ENCODE measurements around the gene CBY1. TPM values are rescaled to one million over a fixed set of nuclear protein-coding genes. Genes with fewer than 3 reads are reported as not detected.
A peak's percentile ranks its signal among the peaks of the same experiment; 100 is the strongest.
"Not testable (repeated sequence)": the region's sequence is repeated elsewhere in the genome, so short reads cannot be mapped to it uniquely, and the experiment has no call there.

CBY1 gene
- total RNA-seq, 6 experiments from 2014 or later = 21.9 to 32.4 (median 25.9) TPM

- Mint-ChIP-seq H3K9me3 (no peaks in the 10 kb centered on the region), H3K4me3 (no peak overlapping the region), H3K4me1 (ENCODE audit: low read depth) (peaks cover 4% of the 10 kb centered on the region; the same call in 1 of the 2 replicates), H3K27ac (no peak overlapping the region), H3K36me3 (ENCODE audit: low read depth) (peaks cover 9% of the 10 kb centered on the region; the same call in 1 of the 2 replicates), H3K27me3 (ENCODE audit: insufficient read depth) (no peaks in the 10 kb centered on the region; the same call in 1 of the 2 replicates)
- no peak for TF ChIP-seq CTCF (IDR thresholded peaks at IDR 0.05)
- DNase-seq = no peak
Measured at GRCh38 chr22:38612217-38613006, 44.0 kb upstream of the CBY1 start.

- H3K27me3 Mint-ChIP-seq (ENCODE audit: insufficient read depth) = no peaks in the 10 kb centered on the region; the same call in 1 of the 2 replicates
- H3K4me1 Mint-ChIP-seq (ENCODE audit: low read depth) = peaks cover 4% of the 10 kb centered on the region; the same call in 1 of the 2 replicates
- no peak overlapping the region for H3K4me3 Mint-ChIP-seq
- peaks cover 18% of the 10 kb centered on the region for H3K36me3 Mint-ChIP-seq (ENCODE audit: low read depth)
- TF ChIP-seq CTCF (IDR thresholded peaks at IDR 0.05) = no peak
- H3K9me3 Mint-ChIP-seq = peaks cover 8% of the 10 kb centered on the region; the same call in 1 of the 2 replicates
- H3K27ac Mint-ChIP-seq = no peak overlapping the region
- DNase-seq = no peak
Measured at GRCh38 chr22:38613588-38613987, 42.9 kb upstream of the CBY1 start.

- Mint-ChIP-seq H3K36me3 (ENCODE audit: low read depth) (peaks cover 23% of the 10 kb centered on the region), H3K27ac (no peak overlapping the region), H3K4me3 (no peak overlapping the region), H3K4me1 (ENCODE audit: low read depth) (peaks cover 4% of the 10 kb centered on the region; the same call in 1 of the 2 replicates), H3K9me3 (peaks cover 8% of the 10 kb centered on the region; the same call in 1 of the 2 replicates), H3K27me3 (ENCODE audit: insufficient read depth) (no peaks in the 10 kb centered on the region; the same call in 1 of the 2 replicates)
- no peak for TF ChIP-seq CTCF (IDR thresholded peaks at IDR 0.05)
- DNase-seq = peak; percentile 12
Measured at GRCh38 chr22:38614332-38615063, 41.9 kb upstream of the CBY1 start.

- not testable (repeated sequence) for H3K4me3 Mint-ChIP-seq; DNase-seq; H3K27me3 Mint-ChIP-seq (ENCODE audit: insufficient read depth); H3K27ac Mint-ChIP-seq; H3K9me3 Mint-ChIP-seq; H3K4me1 Mint-ChIP-seq (ENCODE audit: low read depth)
- H3K36me3 Mint-ChIP-seq (ENCODE audit: low read depth) = peaks cover 23% of the 10 kb centered on the region
Measured at GRCh38 chr22:38615064-38615405, 41.4 kb upstream of the CBY1 start.

GRCh38 chr22:38618258-38618657 lies 38.2 kb upstream of the CBY1 start:
- Mint-ChIP-seq H3K36me3 (ENCODE audit: low read depth) (peaks cover 23% of the 10 kb centered on the region), H3K27me3 (ENCODE audit: insufficient read depth) (no peaks in the 10 kb centered on the region; the same call in 1 of the 2 replicates), H3K4me1 (ENCODE audit: low read depth) (peaks cover 4% of the 10 kb centered on the region; the same call in 1 of the 2 replicates), H3K9me3 (peaks cover 8% of the 10 kb centered on the region; the same call in 1 of the 2 replicates), H3K27ac (no peak overlapping the region), H3K4me3 (no peak overlapping the region)
- no peak for DNase-seq
- no peak for TF ChIP-seq CTCF (IDR thresholded peaks at IDR 0.05)
